NCI-H526 treated with DMSO at 0.1 percent for 48 hours (cell line): ENCODE measurements around the gene ZNF629.
A peak's percentile ranks its signal among the peaks of the same experiment; 100 is the strongest.
"Not testable (repeated sequence)": the region's sequence is repeated elsewhere in the genome, so short reads cannot be mapped to it uniquely, and the experiment has no call there.

Experiments used
- DNase-seq: peaks from one replicate; lab custom pipeline; 2025; lab: John Stamatoyannopoulos, UW

Gene ZNF629

GRCh38 chr16:30786936-30787612, at the start of gene ZNF629:
Gene ZNF629, minus strand, starts transcription at chr16:30787205. Its CDS starts 2,723 bp downstream, at chr16:30784482.
- DNase-seq, result peak; percentile 52

- no peak for DNase-seq
Measured at GRCh38 chr16:30834130-30834740, 47.2 kb upstream of the ZNF629 start.

GRCh38 chr16:30830072-30830417, 43.0 kb upstream of the ZNF629 start:
- no peak for DNase-seq

- DNase-seq, result no peak
Measured at GRCh38 chr16:30829130-30830071, 42.4 kb upstream of the ZNF629 start.

- DNase-seq, result no peak
Measured at GRCh38 chr16:30821891-30822290, 34.9 kb upstream of the ZNF629 start.

GRCh38 chr16:30821441-30821840, 34.4 kb upstream of the ZNF629 start:
- not testable (repeated sequence) for DNase-seq

GRCh38 chr16:30820952-30821421, 34.0 kb upstream of the ZNF629 start:
- DNase-seq, result no peak

- DNase-seq, result no peak
Measured at GRCh38 chr16:30816769-30817168, 29.8 kb upstream of the ZNF629 start.

GRCh38 chr16:30813821-30814189, 26.8 kb upstream of the ZNF629 start:
- no peak for DNase-seq

GRCh38 chr16:30809675-30810074, 22.7 kb upstream of the ZNF629 start:
- DNase-seq, result not testable (repeated sequence)

GRCh38 chr16:30808890-30809426, 22.0 kb upstream of the ZNF629 start:
- not testable (repeated sequence) for DNase-seq

- no peak for DNase-seq
Measured at GRCh38 chr16:30808146-30808545, 21.1 kb upstream of the ZNF629 start.

- peak; percentile 70 for DNase-seq
Measured at GRCh38 chr16:30805370-30806169, 18.6 kb upstream of the ZNF629 start.

- DNase-seq, result no peak
Measured at GRCh38 chr16:30805056-30805369, 18.0 kb upstream of the ZNF629 start.

GRCh38 chr16:30802936-30803335, 15.9 kb upstream of the ZNF629 start:
- no peak for DNase-seq

- DNase-seq, result no peak
Measured at GRCh38 chr16:30797670-30798309, 10.8 kb upstream of the ZNF629 start.

GRCh38 chr16:30794634-30795033, 7.6 kb upstream of the ZNF629 start:
- DNase-seq, result no peak

- DNase-seq, result no peak
Measured at GRCh38 chr16:30793508-30794069, 6.6 kb upstream of the ZNF629 start.

- no peak for DNase-seq
Measured at GRCh38 chr16:30787613-30788378, 791 bp upstream of the ZNF629 start.
